Liver (tissue), 9 donors: ENCODE data around the gene CKAP5. TPM values are rescaled to one million over a fixed set of nuclear protein-coding genes. Genes with fewer than 3 reads are reported as not detected.

Experiments
- DNase-seq: peaks from one replicate; pipeline ENCODE4 v3.0.0-alpha.2; 2017; ENCODE audit warnings: low spot score
- H3K27ac ChIP-seq, 2 donors: one replicate each; pipeline ENCODE4 v1.7.0; 2013; ENCODE audit warnings: inconsistent platforms in 2 of 2, low read length in 2 of 2, control low read depth in 1 of 2, low read depth in 1 of 2, mild to moderate bottlenecking in 1 of 2
- H3K27me3 ChIP-seq, 4 donors: one replicate each; pipeline versions ENCODE4 v1.6.1 to v1.7.0; 2013; ENCODE audit warnings: low read length in 3 of 4, inconsistent platforms in 1 of 4, mild to moderate bottlenecking in 1 of 4, moderate library complexity in 1 of 4; ENCODE audit not compliant: control insufficient read depth in 4 of 4, insufficient read depth in 4 of 4
- H3K36me3 ChIP-seq, 4 donors: one replicate each; pipeline versions ENCODE4 v1.6.1 to v1.7.0; 2013; ENCODE audit warnings: low read length in 3 of 4, mild to moderate bottlenecking in 3 of 4, low read depth in 1 of 4, moderate library complexity in 1 of 4; ENCODE audit not compliant: control insufficient read depth in 4 of 4, insufficient read depth in 3 of 4
- H3K4me1 ChIP-seq, 4 donors: one replicate each; pipeline versions ENCODE4 v1.6.1 to v1.7.0; 2013; ENCODE audit warnings: low read length in 3 of 4, mild to moderate bottlenecking in 3 of 4, moderate library complexity in 1 of 4; ENCODE audit not compliant: control insufficient read depth in 4 of 4, insufficient read depth in 4 of 4
- H3K4me3 ChIP-seq, 3 donors: one replicate each; pipeline versions ENCODE4 v1.6.1 to v1.7.0; 2013; ENCODE audit warnings: low read length in 3 of 3, control low read depth in 1 of 3, low read depth in 1 of 3, mild to moderate bottlenecking in 1 of 3
- H3K9ac ChIP-seq, 2 donors: one replicate each; pipeline ENCODE4 v1.7.0; 2013; ENCODE audit warnings: low read length in 2 of 2, mild to moderate bottlenecking in 2 of 2, moderate library complexity in 2 of 2, control low read depth in 1 of 2, low read depth in 1 of 2
- H3K9me3 ChIP-seq, 4 donors: one replicate each; pipeline versions ENCODE4 v1.6.1 to v1.7.0; 2013; ENCODE audit warnings: low read length in 3 of 4; ENCODE audit not compliant: control insufficient read depth in 4 of 4
- EGR1 ChIP-seq, 2 donors: IDR thresholded peaks; 2 replicates each; pipeline ENCODE4 v1.6.1; 2016 to 2018; ENCODE audit warnings: antibody characterized with exemption in 2 of 2, low read depth in 2 of 2
- FOXA1 ChIP-seq: IDR thresholded peaks from 2 replicates; pipeline ENCODE4 v1.6.1; 2016; ENCODE audit warnings: antibody characterized with exemption
- GABPA ChIP-seq, 2 donors: IDR thresholded peaks in 1 of 2; conservative IDR thresholded peaks in 1 of 2; 2 replicates each; pipeline ENCODE4 v1.6.1; 2016; ENCODE audit warnings: antibody characterized with exemption in 2 of 2, mild to moderate bottlenecking in 1 of 2, moderate library complexity in 1 of 2
- HNF4A ChIP-seq, 2 donors: conservative IDR thresholded peaks; 2 replicates each; pipeline ENCODE4 v1.6.1; 2016; ENCODE audit warnings: antibody characterized with exemption in 2 of 2, mild to moderate bottlenecking in 2 of 2
- MAX ChIP-seq: IDR thresholded peaks from 2 replicates; pipeline ENCODE4 v1.6.1; 2016; ENCODE audit warnings: antibody characterized with exemption
- NR2F2 ChIP-seq: IDR thresholded peaks from 2 replicates; pipeline ENCODE4 v1.6.1; 2016; ENCODE audit warnings: antibody characterized with exemption
- RAD21 ChIP-seq, 2 donors: IDR thresholded peaks; 2 replicates each; pipeline ENCODE4 v1.6.1; 2016; ENCODE audit warnings: antibody characterized with exemption in 2 of 2, mild to moderate bottlenecking in 2 of 2
- RXRA ChIP-seq, 2 donors: IDR thresholded peaks; 2 replicates each; pipeline ENCODE4 v1.6.1; 2017 to 2018; ENCODE audit warnings: antibody characterized with exemption in 2 of 2, mild to moderate bottlenecking in 1 of 2
- TAF1 ChIP-seq: conservative IDR thresholded peaks from 2 replicates; pipeline ENCODE4 v1.6.1; 2016; ENCODE audit warnings: antibody characterized with exemption, mild to moderate bottlenecking
- WGBS: extraction: QIAGEN DNeasy Blood & Tissue Kit; methylation state at CpG from one replicate; pipeline ENCODE4 v1.1.7; 2013; 5-methylcytosine and 5-hydroxymethylcytosine counted together
- polyA plus RNA-seq, 2 donors: library from polyadenylated mRNA; stranded (reverse) in 1 of 2; unstranded in 1 of 2; fragments of 200-250 nt in 1 of 2; fragments of >200 nt in 1 of 2; fragmentation: Nextera tagmentation in 1 of 2; extraction: Ambion mirVana in 1 of 2; gene quantifications; one replicate each; pipeline versions ENCODE4 v1.2.1 to v1.2.3, GENCODE V29; 2013 to 2015
- total RNA-seq, 2 donors: library from RNA; depleted of rRNA; stranded (reverse); fragments of >200 nt; gene quantifications; one replicate each; pipeline ENCODE4 v1.2.3, GENCODE V29; 2014
- TF ChIP-seq, protein P1 (sequence below): fragments of 150-350 bp; IDR thresholded peaks from 2 replicates; pipeline ENCODE4 v1.5.1; 2017; ENCODE audit warnings: improper control_type of control experiment, low read depth, low read length; ENCODE audit not compliant: missing input control
- TF ChIP-seq, protein P2 (sequence below): IDR thresholded peaks from 2 replicates; pipeline ENCODE4 v1.6.1; 2016; ENCODE audit warnings: antibody characterized with exemption
- TF ChIP-seq, protein P3 (sequence below): IDR thresholded peaks from 2 replicates; pipeline ENCODE4 v1.6.1; 2016; ENCODE audit warnings: antibody characterized with exemption, mild to moderate bottlenecking
- donor health status: healthy.
- donor health status: healthy.
- donor health status: healthy.
- donor health status: healthy.
- donor health status: healthy.

CKAP5 gene
- total and polyA plus RNA-seq, 4 donors: 6.1 to 70.4 (median 15.4) TPM

DNA sequence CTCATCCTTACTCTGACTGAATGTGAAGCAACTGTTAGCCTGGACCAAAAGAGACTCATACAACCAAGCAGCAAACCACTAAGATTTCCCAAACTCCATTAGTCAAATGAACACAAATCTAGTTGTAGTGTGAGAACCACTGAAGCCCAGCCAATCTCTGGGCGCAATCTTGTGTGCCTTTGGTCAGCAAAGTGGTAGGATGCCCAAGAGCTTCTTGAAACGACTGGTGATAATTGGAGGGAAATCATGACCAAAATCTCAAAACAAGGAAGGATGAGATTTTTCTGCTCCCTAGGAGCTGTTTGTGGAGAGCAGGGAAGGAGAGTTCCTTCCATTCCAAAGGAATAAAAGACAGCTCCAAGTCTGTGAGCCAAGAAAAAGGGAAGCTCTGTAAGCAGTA lies 103.0 kb downstream of the CKAP5 start (continued):
- TF ChIP-seq, protein P1, sequence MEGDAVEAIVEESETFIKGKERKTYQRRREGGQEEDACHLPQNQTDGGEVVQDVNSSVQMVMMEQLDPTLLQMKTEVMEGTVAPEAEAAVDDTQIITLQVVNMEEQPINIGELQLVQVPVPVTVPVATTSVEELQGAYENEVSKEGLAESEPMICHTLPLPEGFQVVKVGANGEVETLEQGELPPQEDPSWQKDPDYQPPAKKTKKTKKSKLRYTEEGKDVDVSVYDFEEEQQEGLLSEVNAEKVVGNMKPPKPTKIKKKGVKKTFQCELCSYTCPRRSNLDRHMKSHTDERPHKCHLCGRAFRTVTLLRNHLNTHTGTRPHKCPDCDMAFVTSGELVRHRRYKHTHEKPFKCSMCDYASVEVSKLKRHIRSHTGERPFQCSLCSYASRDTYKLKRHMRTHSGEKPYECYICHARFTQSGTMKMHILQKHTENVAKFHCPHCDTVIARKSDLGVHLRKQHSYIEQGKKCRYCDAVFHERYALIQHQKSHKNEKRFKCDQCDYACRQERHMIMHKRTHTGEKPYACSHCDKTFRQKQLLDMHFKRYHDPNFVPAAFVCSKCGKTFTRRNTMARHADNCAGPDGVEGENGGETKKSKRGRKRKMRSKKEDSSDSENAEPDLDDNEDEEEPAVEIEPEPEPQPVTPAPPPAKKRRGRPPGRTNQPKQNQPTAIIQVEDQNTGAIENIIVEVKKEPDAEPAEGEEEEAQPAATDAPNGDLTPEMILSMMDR: no peak

DNA sequence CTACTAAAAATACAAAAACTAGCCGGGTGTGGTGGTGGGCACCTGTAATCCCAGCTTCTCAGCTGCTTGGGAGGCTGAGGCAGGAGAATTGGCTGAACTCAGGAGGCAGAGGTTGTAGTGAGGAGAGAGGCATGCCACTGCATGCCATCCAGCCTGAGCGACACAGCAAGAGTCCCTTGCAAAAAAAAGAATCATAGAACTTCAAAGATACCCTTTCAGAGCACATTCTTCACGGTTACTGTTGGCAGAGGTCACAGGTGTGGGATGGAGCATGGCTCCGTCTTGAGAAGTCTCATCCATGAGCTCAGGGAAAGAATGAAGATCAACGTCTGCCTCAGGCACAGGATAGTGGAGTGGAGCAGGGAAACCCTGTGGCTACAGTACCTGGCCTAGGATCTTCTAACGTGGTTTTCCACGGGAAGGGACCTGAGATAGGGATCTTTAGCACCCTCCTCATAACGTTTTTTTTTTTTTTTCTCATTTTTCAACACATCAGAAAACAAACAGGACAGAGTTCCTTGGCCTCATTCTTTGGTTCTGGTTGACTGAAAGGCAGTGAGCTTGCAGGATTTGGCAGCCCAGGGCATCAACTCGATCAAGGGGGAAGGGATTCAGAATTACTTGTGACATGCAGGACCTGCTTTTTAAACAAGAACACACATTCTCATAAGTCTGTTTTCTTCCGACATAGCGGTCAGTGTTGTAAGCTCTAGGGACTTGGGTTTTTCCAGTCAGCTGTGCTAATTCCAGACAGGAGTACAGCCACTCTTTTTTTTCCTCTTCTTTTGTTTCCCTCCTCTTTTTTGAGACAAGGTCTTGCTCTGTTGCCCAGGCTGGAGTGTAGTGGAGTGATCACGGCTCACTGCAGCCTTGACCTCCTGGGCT lies 104.2 kb downstream of the CKAP5 start:
- H3K36me3 ChIP-seq: peaks cover 11 to 64% (median 49%) of the 10 kb centered on the region in 4 donors
- WGBS: 75% methylated on average over 12 of the region's 12 CpGs

More for the DNA sequence above, 104.2 kb downstream of the CKAP5 start:
- H3K27me3 ChIP-seq: no peaks in the 10 kb centered on the region
- no peak overlapping the region for H3K27ac ChIP-seq
- TF ChIP-seq TAF1 (no peak), RXRA (IDR thresholded peaks at IDR 0.05) (no peak), RAD21 (IDR thresholded peaks at IDR 0.05) (no peak), HNF4A (conservative IDR thresholded peaks at IDR 0.05) (no peak), MAX (no peak), FOXA1 (no peak), GABPA (IDR thresholded peaks at IDR 0.05 in 1 of 2, conservative IDR thresholded peaks at IDR 0.05 in 1 of 2) (no peak), NR2F2 (no peak), EGR1 (IDR thresholded peaks at IDR 0.05; ENCODE audit: low read depth in 2 of 2) (no peak)
- TF ChIP-seq, protein P2, sequence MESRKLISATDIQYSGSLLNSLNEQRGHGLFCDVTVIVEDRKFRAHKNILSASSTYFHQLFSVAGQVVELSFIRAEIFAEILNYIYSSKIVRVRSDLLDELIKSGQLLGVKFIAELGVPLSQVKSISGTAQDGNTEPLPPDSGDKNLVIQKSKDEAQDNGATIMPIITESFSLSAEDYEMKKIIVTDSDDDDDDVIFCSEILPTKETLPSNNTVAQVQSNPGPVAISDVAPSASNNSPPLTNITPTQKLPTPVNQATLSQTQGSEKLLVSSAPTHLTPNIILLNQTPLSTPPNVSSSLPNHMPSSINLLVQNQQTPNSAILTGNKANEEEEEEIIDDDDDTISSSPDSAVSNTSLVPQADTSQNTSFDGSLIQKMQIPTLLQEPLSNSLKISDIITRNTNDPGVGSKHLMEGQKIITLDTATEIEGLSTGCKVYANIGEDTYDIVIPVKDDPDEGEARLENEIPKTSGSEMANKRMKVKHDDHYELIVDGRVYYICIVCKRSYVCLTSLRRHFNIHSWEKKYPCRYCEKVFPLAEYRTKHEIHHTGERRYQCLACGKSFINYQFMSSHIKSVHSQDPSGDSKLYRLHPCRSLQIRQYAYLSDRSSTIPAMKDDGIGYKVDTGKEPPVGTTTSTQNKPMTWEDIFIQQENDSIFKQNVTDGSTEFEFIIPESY: no peak
- TF ChIP-seq, protein P3, sequence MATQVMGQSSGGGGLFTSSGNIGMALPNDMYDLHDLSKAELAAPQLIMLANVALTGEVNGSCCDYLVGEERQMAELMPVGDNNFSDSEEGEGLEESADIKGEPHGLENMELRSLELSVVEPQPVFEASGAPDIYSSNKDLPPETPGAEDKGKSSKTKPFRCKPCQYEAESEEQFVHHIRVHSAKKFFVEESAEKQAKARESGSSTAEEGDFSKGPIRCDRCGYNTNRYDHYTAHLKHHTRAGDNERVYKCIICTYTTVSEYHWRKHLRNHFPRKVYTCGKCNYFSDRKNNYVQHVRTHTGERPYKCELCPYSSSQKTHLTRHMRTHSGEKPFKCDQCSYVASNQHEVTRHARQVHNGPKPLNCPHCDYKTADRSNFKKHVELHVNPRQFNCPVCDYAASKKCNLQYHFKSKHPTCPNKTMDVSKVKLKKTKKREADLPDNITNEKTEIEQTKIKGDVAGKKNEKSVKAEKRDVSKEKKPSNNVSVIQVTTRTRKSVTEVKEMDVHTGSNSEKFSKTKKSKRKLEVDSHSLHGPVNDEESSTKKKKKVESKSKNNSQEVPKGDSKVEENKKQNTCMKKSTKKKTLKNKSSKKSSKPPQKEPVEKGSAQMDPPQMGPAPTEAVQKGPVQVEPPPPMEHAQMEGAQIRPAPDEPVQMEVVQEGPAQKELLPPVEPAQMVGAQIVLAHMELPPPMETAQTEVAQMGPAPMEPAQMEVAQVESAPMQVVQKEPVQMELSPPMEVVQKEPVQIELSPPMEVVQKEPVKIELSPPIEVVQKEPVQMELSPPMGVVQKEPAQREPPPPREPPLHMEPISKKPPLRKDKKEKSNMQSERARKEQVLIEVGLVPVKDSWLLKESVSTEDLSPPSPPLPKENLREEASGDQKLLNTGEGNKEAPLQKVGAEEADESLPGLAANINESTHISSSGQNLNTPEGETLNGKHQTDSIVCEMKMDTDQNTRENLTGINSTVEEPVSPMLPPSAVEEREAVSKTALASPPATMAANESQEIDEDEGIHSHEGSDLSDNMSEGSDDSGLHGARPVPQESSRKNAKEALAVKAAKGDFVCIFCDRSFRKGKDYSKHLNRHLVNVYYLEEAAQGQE: no peak
- no peak for DNase-seq
- H3K9ac ChIP-seq: no peak overlapping the region
- no peak overlapping the region for H3K4me3 ChIP-seq
- H3K9me3 ChIP-seq: no peaks in the 10 kb centered on the region
- H3K4me1 ChIP-seq: no peaks in the 10 kb centered on the region
